Panc1 (cell line): ENCODE results near the gene UBE2G2. TPM values are rescaled to one million over a fixed set of nuclear protein-coding genes. Genes with fewer than 3 reads are reported as not detected.

ENCODE experiments used
- ATAC-seq: fragments of 200-7000 bp; cut with Tn5 transposase; 2 replicates; pipeline ENCODE4 v1.9.1; 2020; ENCODE audit warnings: mild to moderate bottlenecking, moderate library complexity
- BruUV-seq: library from RNA; stranded (reverse); fragments of 400-500 nt; replicated peaks from 2 replicates; lab custom pipeline; 2021; lab: Mats Ljungman, UMichigan
- CTCF ChIA-PET: fragments of 300-600 bp; sonication (Branson Sonifier 250); formaldehyde crosslinking; loops from one replicate; lab custom pipeline; 2022; ENCODE audit warnings: antibody characterized with exemption; lab: Charles Lee
- POLR2A ChIA-PET: fragments of 300-600 bp; sonication (Branson Sonifier 250); formaldehyde crosslinking; loops from one replicate; lab custom pipeline; 2022; ENCODE audit warnings: antibody characterized with exemption; lab: Charles Lee
- DNase-seq: peaks from one replicate; pipeline ENCODE4 v3.0.0-alpha.2; 2010; ENCODE audit warnings: low read depth, low spot score
- H3K27ac ChIP-seq: 2 replicates; pipeline ENCODE4 v1.5.1; 2011; ENCODE audit warnings: mild to moderate bottlenecking, low read length, inconsistent platforms
- H3K27me3 ChIP-seq: fragments of 200-500 bp; sonication (Bioruptor generic); 2 replicates; pipeline ENCODE4 v1.6.0; 2014; ENCODE audit warnings: low read length, inconsistent platforms; ENCODE audit not compliant: control insufficient read depth, insufficient read depth
- H3K36me3 ChIP-seq: fragments of 200-500 bp; sonication (Bioruptor generic); 2 replicates; pipeline ENCODE4 v1.5.1; 2014; ENCODE audit warnings: inconsistent platforms, mild to moderate bottlenecking, low read length, moderate library complexity; ENCODE audit not compliant: control insufficient read depth, insufficient read depth
- H3K4me1 ChIP-seq: 2 replicates; pipeline ENCODE4 v1.5.1; 2011; ENCODE audit warnings: inconsistent platforms, mild to moderate bottlenecking, low read length, moderate library complexity; ENCODE audit not compliant: control insufficient read depth, insufficient read depth
- H3K4me3 ChIP-seq, 2 experiments: 2 replicates each; pipeline ENCODE4 v1.5.1; 2011 to 2012; ENCODE audit warnings: low read depth in 2 of 2, low read length in 2 of 2, mild to moderate bottlenecking in 2 of 2, inconsistent platforms in 1 of 2, moderate library complexity in 1 of 2
- H3K9me3 ChIP-seq: fragments of 200-500 bp; sonication (Bioruptor generic); 2 replicates; pipeline ENCODE4 v1.5.1; 2014; ENCODE audit warnings: low read depth, mild to moderate bottlenecking, inconsistent platforms, low read length, moderate library complexity; ENCODE audit not compliant: control insufficient read depth, insufficient read depth
- POLR2AphosphoS5 ChIP-seq: IDR thresholded peaks from 2 replicates; pipeline ENCODE4 v1.6.1; 2012; ENCODE audit warnings: mild to moderate bottlenecking, low read depth, low read length, moderate library complexity
- SIN3A ChIP-seq: IDR thresholded peaks from 2 replicates; pipeline ENCODE4 v1.6.1; 2012; ENCODE audit warnings: low read depth, mild to moderate bottlenecking, low read length, moderate library complexity, borderline replicate concordance; ENCODE audit not compliant: insufficient read depth
- TCF7L2 ChIP-seq: IDR thresholded peaks from 2 replicates; pipeline ENCODE4 v1.6.1; 2011; ENCODE audit warnings: mild to moderate bottlenecking, low read depth, low read length, inconsistent platforms
- in situ Hi-C: cut with HindIII; loops from 2 replicates; pipeline ENCODE4 v1.10.0; 2016; ENCODE audit warnings: low sequenced_read_pairs, low pct_unique_long_range_greater_than_20kb
- intact Hi-C: fragments of 100-400 bp; cut with micrococcal nuclease; formaldehyde crosslinking; loops from one replicate; pipeline ENCODE4 v1.10.0; 2022; ENCODE audit not compliant: unreplicated experiment
- total RNA-seq: library from RNA; stranded (reverse); gene quantifications from one replicate; pipeline ENCODE4 v1.2.1, GENCODE V29; 2021; ENCODE audit not compliant: unreplicated experiment
- TF ChIP-seq, protein P1 (sequence below), 2 experiments: IDR thresholded peaks; 2 replicates each; pipeline ENCODE4 v1.6.1; 2011 to 2012; ENCODE audit warnings: low read depth in 2 of 2, control low read depth in 1 of 2, low read length in 1 of 2, mild to moderate bottlenecking in 1 of 2, moderate library complexity in 1 of 2; ENCODE audit not compliant: insufficient read depth in 1 of 2
- TF ChIP-seq, protein P2 (sequence below): fragments of 450-650 bp; IDR thresholded peaks from 2 replicates; pipeline ENCODE4 v1.5.1; 2017; ENCODE audit warnings: mild to moderate bottlenecking

UBE2G2 gene
- total RNA-seq, 1 experiment from 2014 or later, result 77.4 TPM

DNA sequence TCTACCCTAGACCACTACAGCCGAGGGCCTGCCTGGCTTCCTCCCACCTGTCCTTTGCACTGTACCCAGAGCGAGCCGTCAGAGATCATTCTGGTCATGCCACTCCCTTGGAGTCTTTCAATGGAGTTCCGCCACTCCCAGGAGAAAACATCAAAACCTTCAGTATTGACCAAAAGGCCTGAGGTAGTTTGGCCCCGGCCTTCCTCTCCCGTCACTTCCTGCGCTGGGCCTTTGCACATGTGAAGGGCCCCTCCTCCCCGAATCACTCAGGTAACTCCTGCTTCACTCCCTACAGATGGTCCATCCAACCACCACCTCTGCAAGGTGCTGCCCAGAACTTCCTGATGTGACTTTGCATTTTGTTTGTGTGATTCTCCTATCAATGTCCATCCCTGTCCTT is 26.6 kb downstream of the UBE2G2 start:
- no peaks in the 10 kb centered on the region for H3K9me3 ChIP-seq
- ChIA-PET CTCF (no interaction called here), POLR2A (no interaction called here)
- DNase-seq (no peak), ATAC-seq (no peak)
- no peak overlapping the region for H3K27ac ChIP-seq
- no peak for TF ChIP-seq POLR2AphosphoS5
- no peak for TF ChIP-seq SIN3A
- TF ChIP-seq TCF7L2, result no peak
- TF ChIP-seq, protein P1, sequence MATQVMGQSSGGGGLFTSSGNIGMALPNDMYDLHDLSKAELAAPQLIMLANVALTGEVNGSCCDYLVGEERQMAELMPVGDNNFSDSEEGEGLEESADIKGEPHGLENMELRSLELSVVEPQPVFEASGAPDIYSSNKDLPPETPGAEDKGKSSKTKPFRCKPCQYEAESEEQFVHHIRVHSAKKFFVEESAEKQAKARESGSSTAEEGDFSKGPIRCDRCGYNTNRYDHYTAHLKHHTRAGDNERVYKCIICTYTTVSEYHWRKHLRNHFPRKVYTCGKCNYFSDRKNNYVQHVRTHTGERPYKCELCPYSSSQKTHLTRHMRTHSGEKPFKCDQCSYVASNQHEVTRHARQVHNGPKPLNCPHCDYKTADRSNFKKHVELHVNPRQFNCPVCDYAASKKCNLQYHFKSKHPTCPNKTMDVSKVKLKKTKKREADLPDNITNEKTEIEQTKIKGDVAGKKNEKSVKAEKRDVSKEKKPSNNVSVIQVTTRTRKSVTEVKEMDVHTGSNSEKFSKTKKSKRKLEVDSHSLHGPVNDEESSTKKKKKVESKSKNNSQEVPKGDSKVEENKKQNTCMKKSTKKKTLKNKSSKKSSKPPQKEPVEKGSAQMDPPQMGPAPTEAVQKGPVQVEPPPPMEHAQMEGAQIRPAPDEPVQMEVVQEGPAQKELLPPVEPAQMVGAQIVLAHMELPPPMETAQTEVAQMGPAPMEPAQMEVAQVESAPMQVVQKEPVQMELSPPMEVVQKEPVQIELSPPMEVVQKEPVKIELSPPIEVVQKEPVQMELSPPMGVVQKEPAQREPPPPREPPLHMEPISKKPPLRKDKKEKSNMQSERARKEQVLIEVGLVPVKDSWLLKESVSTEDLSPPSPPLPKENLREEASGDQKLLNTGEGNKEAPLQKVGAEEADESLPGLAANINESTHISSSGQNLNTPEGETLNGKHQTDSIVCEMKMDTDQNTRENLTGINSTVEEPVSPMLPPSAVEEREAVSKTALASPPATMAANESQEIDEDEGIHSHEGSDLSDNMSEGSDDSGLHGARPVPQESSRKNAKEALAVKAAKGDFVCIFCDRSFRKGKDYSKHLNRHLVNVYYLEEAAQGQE (IDR thresholded peaks at IDR 0.05; ENCODE audit: insufficient read depth in 1 of 2, low read depth in 2 of 2, low read length in 1 of 2), result no peak
- TF ChIP-seq, protein P2, sequence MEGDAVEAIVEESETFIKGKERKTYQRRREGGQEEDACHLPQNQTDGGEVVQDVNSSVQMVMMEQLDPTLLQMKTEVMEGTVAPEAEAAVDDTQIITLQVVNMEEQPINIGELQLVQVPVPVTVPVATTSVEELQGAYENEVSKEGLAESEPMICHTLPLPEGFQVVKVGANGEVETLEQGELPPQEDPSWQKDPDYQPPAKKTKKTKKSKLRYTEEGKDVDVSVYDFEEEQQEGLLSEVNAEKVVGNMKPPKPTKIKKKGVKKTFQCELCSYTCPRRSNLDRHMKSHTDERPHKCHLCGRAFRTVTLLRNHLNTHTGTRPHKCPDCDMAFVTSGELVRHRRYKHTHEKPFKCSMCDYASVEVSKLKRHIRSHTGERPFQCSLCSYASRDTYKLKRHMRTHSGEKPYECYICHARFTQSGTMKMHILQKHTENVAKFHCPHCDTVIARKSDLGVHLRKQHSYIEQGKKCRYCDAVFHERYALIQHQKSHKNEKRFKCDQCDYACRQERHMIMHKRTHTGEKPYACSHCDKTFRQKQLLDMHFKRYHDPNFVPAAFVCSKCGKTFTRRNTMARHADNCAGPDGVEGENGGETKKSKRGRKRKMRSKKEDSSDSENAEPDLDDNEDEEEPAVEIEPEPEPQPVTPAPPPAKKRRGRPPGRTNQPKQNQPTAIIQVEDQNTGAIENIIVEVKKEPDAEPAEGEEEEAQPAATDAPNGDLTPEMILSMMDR, result no peak
- H3K4me3 ChIP-seq, result no peak overlapping the region
- BruUV-seq, result no TSS peak
- intact Hi-C loops (no loop called here), in situ Hi-C loops (no loop called here)
- no peaks in the 10 kb centered on the region for H3K27me3 ChIP-seq
- peaks cover 15% of the 10 kb centered on the region for H3K4me1 ChIP-seq
- peaks cover 9% of the 10 kb centered on the region; the same call in 1 of the 2 replicates for H3K36me3 ChIP-seq

DNA sequence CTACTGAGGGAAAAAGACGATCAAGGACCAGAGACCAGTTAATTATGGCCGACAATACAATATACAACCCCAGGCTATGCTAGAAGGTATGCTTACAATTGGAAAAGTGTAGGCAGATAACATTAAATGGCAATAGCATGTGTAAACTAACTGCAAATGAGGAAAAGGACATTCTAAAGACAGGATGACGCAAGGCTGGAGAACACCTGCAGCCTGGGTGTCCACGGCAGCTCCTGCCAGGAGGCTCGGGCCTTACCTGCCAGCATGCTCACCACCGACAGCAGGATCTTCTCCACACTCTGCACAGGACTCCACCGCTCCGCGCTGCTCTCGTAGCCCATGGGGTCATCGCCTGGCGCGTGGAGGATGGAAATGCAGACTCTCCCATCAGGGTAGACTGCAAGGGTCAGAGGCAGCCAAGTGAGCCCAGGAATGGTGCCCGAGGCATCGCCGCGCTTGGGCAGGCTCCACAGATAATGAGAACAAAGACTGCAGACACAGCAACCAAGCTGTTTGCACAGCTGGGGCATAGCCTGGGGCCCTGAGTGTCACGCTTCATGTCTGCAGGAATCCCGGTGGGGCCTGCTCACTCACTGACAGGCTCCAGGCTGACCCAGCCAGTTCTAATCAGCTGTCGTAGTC is 28.2 kb downstream of the UBE2G2 start:
- CTCF ChIA-PET, result no interaction called here
- H3K4me1 ChIP-seq, result peaks cover 5% of the 10 kb centered on the region; the same call in 1 of the 2 replicates
- peak; percentile 59; the same call in 1 of the 2 replicates for ATAC-seq
- in situ Hi-C loops (no loop called here), intact Hi-C loops (no loop called here)
- H3K27me3 ChIP-seq, result no peaks in the 10 kb centered on the region
- POLR2A ChIA-PET, result no interaction called here
- H3K9me3 ChIP-seq, result no peaks in the 10 kb centered on the region
- no peak overlapping the region for H3K4me3 ChIP-seq
- no TSS peak for BruUV-seq
- peaks cover 7% of the 10 kb centered on the region; the same call in 1 of the 2 replicates for H3K36me3 ChIP-seq
- TF ChIP-seq TCF7L2 (peak; percentile 43; the same call in 1 of the 2 replicates), SIN3A (no peak)
- DNase-seq, result no peak
- H3K27ac ChIP-seq, result no peak overlapping the region
